Astrocyte of the spinal cord (primary cell): Measurements from ENCODE around the gene KRT86.
"Not testable (repeated sequence)": the region's sequence is repeated elsewhere in the genome, so short reads cannot be mapped to it uniquely, and the experiment has no call there.

ENCODE experiments used
- DNase-seq: peaks from one replicate; pipeline ENCODE4 v3.0.0; 2011; ENCODE audit warnings: low read depth, low spot score
- H3K4me3 ChIP-seq: 2 replicates; pipeline ENCODE4 v1.5.1; 2011; ENCODE audit warnings: low read depth, mild to moderate bottlenecking, low read length, moderate library complexity
- CTCF ChIP-seq: IDR thresholded peaks from 2 replicates; pipeline ENCODE4 v1.5.1; 2012; ENCODE audit warnings: low read depth, mild to moderate bottlenecking, low read length, inconsistent platforms
- in situ Hi-C: cut with HindIII; loops from 2 replicates; pipeline ENCODE4 v1.10.0; 2017; ENCODE audit warnings: low sequenced_read_pairs

Gene KRT86

GRCh38 chr12:52293926-52294325 is 19.5 kb downstream of the KRT86 start:
- no peak for DNase-seq
- no peak for TF ChIP-seq CTCF
- in situ Hi-C loops: no loop called here
- no peak overlapping the region for H3K4me3 ChIP-seq

GRCh38 chr12:52294803-52295202 is 20.4 kb downstream of the KRT86 start:
- no peak overlapping the region for H3K4me3 ChIP-seq
- TF ChIP-seq CTCF: no peak
- no peak for DNase-seq
- in situ Hi-C loops: no loop called here

GRCh38 chr12:52295663-52296062 is 21.2 kb downstream of the KRT86 start:
- no peak overlapping the region for H3K4me3 ChIP-seq
- DNase-seq: no peak
- in situ Hi-C loops: no loop called here
- TF ChIP-seq CTCF: no peak

- in situ Hi-C loops: no loop called here
- no peak for TF ChIP-seq CTCF
- no peak for DNase-seq
- no peak overlapping the region for H3K4me3 ChIP-seq
Observed at GRCh38 chr12:52296572-52297215, 22.2 kb downstream of the KRT86 start.

- in situ Hi-C loops: no loop called here
- H3K4me3 ChIP-seq: no peak overlapping the region
- no peak for DNase-seq
- no peak for TF ChIP-seq CTCF
Observed at GRCh38 chr12:52298677-52299190, 24.3 kb downstream of the KRT86 start.

GRCh38 chr12:52300796-52301691 is 26.6 kb downstream of the KRT86 start:
- DNase-seq: no peak
- in situ Hi-C loops: no loop called here

GRCh38 chr12:52301721-52302120 is 27.3 kb downstream of the KRT86 start:
- DNase-seq, H3K4me3 ChIP-seq, in situ Hi-C loops: not testable (repeated sequence)

More at GRCh38 chr12:52300796-52301691, 26.6 kb downstream of the KRT86 start:
- H3K4me3 ChIP-seq: no peak overlapping the region
- TF ChIP-seq CTCF: no peak

- in situ Hi-C loops, DNase-seq, H3K4me3 ChIP-seq: not testable (repeated sequence)
Observed at GRCh38 chr12:52302242-52302914, 27.9 kb downstream of the KRT86 start.

GRCh38 chr12:52304941-52305411 is 30.5 kb downstream of the KRT86 start:
- H3K4me3 ChIP-seq, DNase-seq, in situ Hi-C loops: not testable (repeated sequence)
